Measurements from ENCODE around the gene OOSP1.

Gene OOSP1

GRCh38 chr11:59960502-59961381 is 22.5 kb downstream of the OOSP1 start:
- H3K9ac ChIP-seq (ENCODE audit: low read length), result no peak overlapping the region
- no peaks in the 10 kb centered on the region for H3K36me3 ChIP-seq (ENCODE audit: insufficient read depth, low read length)
- no peaks in the 10 kb centered on the region for H3K4me1 ChIP-seq (ENCODE audit: insufficient read depth, low read length, severe bottlenecking)
- no peak overlapping the region for H3K4me2 ChIP-seq (ENCODE audit: low read length)
- no peaks in the 10 kb centered on the region for H3K9me2 ChIP-seq (ENCODE audit: low read depth, low read length)
- H3K27me3 ChIP-seq (ENCODE audit: insufficient read depth, low read length), result no peaks in the 10 kb centered on the region
- no peaks in the 10 kb centered on the region for H3K79me2 ChIP-seq (ENCODE audit: insufficient read depth, low read length)
- H4K20me1 ChIP-seq (ENCODE audit: insufficient read depth, low read length), result no peaks in the 10 kb centered on the region
- H3F3A ChIP-seq (ENCODE audit: insufficient read depth, low read length), result no peaks in the 10 kb centered on the region
- no peak overlapping the region for H2AFZ ChIP-seq (ENCODE audit: low read length)
- H3K9me3 ChIP-seq (ENCODE audit: low read length), result no peaks in the 10 kb centered on the region
- TF ChIP-seq EZH2 (IDR thresholded peaks at IDR 0.05; ENCODE audit: borderline replicate concordance, low read length) (no peak), CTCF (IDR thresholded peaks at IDR 0.05; ENCODE audit: low read length) (no peak)
- H3K4me3 ChIP-seq (ENCODE audit: low read depth, low read length, poor library complexity, severe bottlenecking), result no peak overlapping the region
- no peak overlapping the region for H3K27ac ChIP-seq (ENCODE audit: low read depth, low read length, poor library complexity, severe bottlenecking)

- no peak overlapping the region for H3K4me2 ChIP-seq (ENCODE audit: low read length)
- no peaks in the 10 kb centered on the region for H3K27me3 ChIP-seq (ENCODE audit: insufficient read depth, low read length)
- no peaks in the 10 kb centered on the region for H3K9me2 ChIP-seq (ENCODE audit: low read depth, low read length)
- no peak overlapping the region for H3K9ac ChIP-seq (ENCODE audit: low read length)
- H4K20me1 ChIP-seq (ENCODE audit: insufficient read depth, low read length), result no peaks in the 10 kb centered on the region
- H3K9me3 ChIP-seq (ENCODE audit: low read length), result no peaks in the 10 kb centered on the region
- no peak overlapping the region for H2AFZ ChIP-seq (ENCODE audit: low read length)
- no peaks in the 10 kb centered on the region for H3K4me1 ChIP-seq (ENCODE audit: insufficient read depth, low read length, severe bottlenecking)
- H3K27ac ChIP-seq (ENCODE audit: low read depth, low read length, poor library complexity, severe bottlenecking), result no peak overlapping the region
- no peak overlapping the region for H3K4me3 ChIP-seq (ENCODE audit: low read depth, low read length, poor library complexity, severe bottlenecking)
- no peak for TF ChIP-seq CTCF (IDR thresholded peaks at IDR 0.05; ENCODE audit: low read length)
- no peak for TF ChIP-seq EZH2 (IDR thresholded peaks at IDR 0.05; ENCODE audit: borderline replicate concordance, low read length)
- no peaks in the 10 kb centered on the region for H3K79me2 ChIP-seq (ENCODE audit: insufficient read depth, low read length)
- H3F3A ChIP-seq (ENCODE audit: insufficient read depth, low read length), result no peaks in the 10 kb centered on the region
- H3K36me3 ChIP-seq (ENCODE audit: insufficient read depth, low read length), result no peaks in the 10 kb centered on the region
Observed at GRCh38 chr11:59962107-59962482, 23.9 kb downstream of the OOSP1 start.

GRCh38 chr11:59963733-59964132 is 25.5 kb downstream of the OOSP1 start, which contains the start of gene OOSP4A:
Gene OOSP4A, plus strand, starts transcription at chr11:59964033. Its CDS starts 0 bp downstream, at chr11:59964033.
- H3K27ac ChIP-seq (ENCODE audit: low read depth, low read length, poor library complexity, severe bottlenecking), result no peak within 1 kb of the TSS
- no peaks in the 10 kb centered on the region for H3F3A ChIP-seq (ENCODE audit: insufficient read depth, low read length)
- H4K20me1 ChIP-seq (ENCODE audit: insufficient read depth, low read length), result no peaks in the 10 kb centered on the region
- no peak within 1 kb of the TSS for H3K4me3 ChIP-seq (ENCODE audit: low read depth, low read length, poor library complexity, severe bottlenecking)
- no peaks in the 10 kb centered on the region for H3K27me3 ChIP-seq (ENCODE audit: insufficient read depth, low read length)
- H3K9me3 ChIP-seq (ENCODE audit: low read length), result no peaks in the 10 kb centered on the region
- no peaks in the 10 kb centered on the region for H3K9me2 ChIP-seq (ENCODE audit: low read depth, low read length)
- H3K4me2 ChIP-seq (ENCODE audit: low read length), result no peak within 1 kb of the TSS
- no peaks in the 10 kb centered on the region for H3K4me1 ChIP-seq (ENCODE audit: insufficient read depth, low read length, severe bottlenecking)
- no peaks in the 10 kb centered on the region for H3K79me2 ChIP-seq (ENCODE audit: insufficient read depth, low read length)
- H3K9ac ChIP-seq (ENCODE audit: low read length), result no peak within 1 kb of the TSS
- no peak within 1 kb of the TSS for H2AFZ ChIP-seq (ENCODE audit: low read length)
- TF ChIP-seq CTCF (IDR thresholded peaks at IDR 0.05; ENCODE audit: low read length) (no peak), EZH2 (IDR thresholded peaks at IDR 0.05; ENCODE audit: borderline replicate concordance, low read length) (no peak)
- H3K36me3 ChIP-seq (ENCODE audit: insufficient read depth, low read length), result no peaks in the 10 kb centered on the region
